HEK293T (cell line): ENCODE results near the gene KCNQ2.
A peak's percentile ranks its signal among the peaks of the same experiment; 100 is the strongest.

Experiments
- CTCF ChIA-PET: fragments of 350-600 bp; formaldehyde crosslinking; extraction: SDS; loops from one replicate; lab custom pipeline; 2021; ENCODE audit warnings: antibody characterized with exemption, inconsistent platforms; lab: Yijun Ruan, JAX
- POLR2A ChIA-PET: fragments of 350-600 bp; formaldehyde crosslinking; extraction: SDS; loops from one replicate; lab custom pipeline; 2020; ENCODE audit warnings: antibody characterized with exemption, inconsistent platforms; lab: Yijun Ruan, JAX
- DNase-seq: peaks from one replicate; pipeline ENCODE4 v3.0.0; 2012; ENCODE audit warnings: mixed read lengths; ENCODE audit errors: extremely low spot score
- ARNT ChIP-seq: fragments of 450-650 bp; IDR thresholded peaks from 2 replicates; pipeline ENCODE4 v1.6.1; 2017; ENCODE audit warnings: mild to moderate bottlenecking
- BHLHE40 ChIP-seq: fragments of 450-650 bp; IDR thresholded peaks from 2 replicates; pipeline ENCODE4 v1.6.1; 2016; ENCODE audit warnings: mild to moderate bottlenecking, moderate library complexity, borderline replicate concordance
- CTBP1 ChIP-seq: fragments of 450-650 bp; IDR thresholded peaks from 2 replicates; pipeline ENCODE4 v1.6.1; 2016; ENCODE audit warnings: borderline replicate concordance
- ELF4 ChIP-seq: fragments of 450-650 bp; IDR thresholded peaks from 2 replicates; pipeline ENCODE4 v1.6.1; 2017; ENCODE audit warnings: antibody characterized with exemption
- FOXA1 ChIP-seq: fragments of 450-650 bp; IDR thresholded peaks from 2 replicates; pipeline ENCODE4 v1.6.1; 2016; ENCODE audit warnings: mild to moderate bottlenecking
- FOXK2 ChIP-seq: fragments of 450-650 bp; IDR thresholded peaks from 2 replicates; pipeline ENCODE4 v1.6.1; 2016; ENCODE audit warnings: mild to moderate bottlenecking
- FOXM1 ChIP-seq: fragments of 450-650 bp; IDR thresholded peaks from 2 replicates; pipeline ENCODE4 v1.6.1; 2017; ENCODE audit warnings: mild to moderate bottlenecking, borderline replicate concordance
- HDGF ChIP-seq: fragments of 450-650 bp; IDR thresholded peaks from 2 replicates; pipeline ENCODE4 v1.6.1; 2017; ENCODE audit warnings: antibody characterized with exemption, borderline replicate concordance
- L3MBTL2 ChIP-seq: fragments of 450-650 bp; conservative IDR thresholded peaks from 2 replicates; pipeline ENCODE4 v1.6.1; 2016; ENCODE audit warnings: mild to moderate bottlenecking
- LEF1 ChIP-seq: fragments of 450-650 bp; IDR thresholded peaks from 2 replicates; pipeline ENCODE4 v1.6.1; 2017; ENCODE audit warnings: mild to moderate bottlenecking, borderline replicate concordance
- NFRKB ChIP-seq: fragments of 450-650 bp; IDR thresholded peaks from 2 replicates; pipeline ENCODE4 v1.6.1; 2016; ENCODE audit warnings: mild to moderate bottlenecking, moderate library complexity
- SP1 ChIP-seq: fragments of 450-650 bp; IDR thresholded peaks from 2 replicates; pipeline ENCODE4 v1.6.1; 2017
- SUZ12 ChIP-seq: fragments of 450-650 bp; IDR thresholded peaks from 2 replicates; pipeline ENCODE4 v1.6.1; 2016; ENCODE audit warnings: mild to moderate bottlenecking
- TARDBP ChIP-seq: fragments of 450-650 bp; IDR thresholded peaks from 2 replicates; pipeline ENCODE4 v1.6.1; 2016
- ZNF384 ChIP-seq: fragments of 450-650 bp; IDR thresholded peaks from 2 replicates; pipeline ENCODE4 v1.6.1; 2016
- TF ChIP-seq, protein P1 (sequence below): fragments of 450-650 bp; IDR thresholded peaks from 2 replicates; pipeline ENCODE4 v1.6.1; 2016

The KCNQ2 gene

DNA sequence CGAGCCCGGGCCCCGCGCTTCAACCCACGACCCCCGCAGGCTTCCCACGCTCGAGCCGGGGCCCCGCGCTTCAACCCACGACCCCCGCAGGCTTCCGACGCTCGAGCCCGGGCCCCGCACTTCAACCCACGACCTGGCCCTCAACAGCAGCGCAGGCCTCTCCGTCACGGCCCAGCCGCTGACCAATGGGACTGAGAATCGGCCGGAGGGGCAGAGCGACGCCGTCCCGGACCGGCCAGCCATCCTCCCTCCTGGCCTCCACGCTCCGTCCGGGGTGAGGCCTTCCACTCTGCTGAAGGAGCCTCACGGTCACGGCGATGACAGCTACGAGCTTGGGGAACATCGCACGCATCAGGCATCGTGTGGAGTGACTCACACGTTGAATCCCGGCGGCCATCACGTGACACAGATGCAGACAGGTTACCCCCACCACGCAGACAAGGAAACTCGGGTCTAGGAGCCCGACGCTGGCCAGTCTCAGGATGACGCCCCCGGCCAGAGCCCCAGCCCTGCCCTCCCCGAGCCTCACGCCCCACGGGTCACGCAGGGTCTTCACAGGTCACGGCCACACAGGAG, 6.1 kb downstream of the KCNQ2 start:
- TF ChIP-seq ZNF384 (no peak), LEF1 (no peak), TARDBP (no peak), NFRKB (no peak), L3MBTL2 (no peak), FOXA1 (no peak), SP1 (no peak), HDGF (no peak), FOXM1 (no peak), FOXK2 (no peak), SUZ12 (no peak), BHLHE40 (no peak)
- TF ChIP-seq, protein P1, sequence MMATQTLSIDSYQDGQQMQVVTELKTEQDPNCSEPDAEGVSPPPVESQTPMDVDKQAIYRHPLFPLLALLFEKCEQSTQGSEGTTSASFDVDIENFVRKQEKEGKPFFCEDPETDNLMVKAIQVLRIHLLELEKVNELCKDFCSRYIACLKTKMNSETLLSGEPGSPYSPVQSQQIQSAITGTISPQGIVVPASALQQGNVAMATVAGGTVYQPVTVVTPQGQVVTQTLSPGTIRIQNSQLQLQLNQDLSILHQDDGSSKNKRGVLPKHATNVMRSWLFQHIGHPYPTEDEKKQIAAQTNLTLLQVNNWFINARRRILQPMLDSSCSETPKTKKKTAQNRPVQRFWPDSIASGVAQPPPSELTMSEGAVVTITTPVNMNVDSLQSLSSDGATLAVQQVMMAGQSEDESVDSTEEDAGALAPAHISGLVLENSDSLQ: no peak
- POLR2A ChIA-PET: no interaction called here
- no peak for DNase-seq
- CTCF ChIA-PET: no interaction called here

DNA sequence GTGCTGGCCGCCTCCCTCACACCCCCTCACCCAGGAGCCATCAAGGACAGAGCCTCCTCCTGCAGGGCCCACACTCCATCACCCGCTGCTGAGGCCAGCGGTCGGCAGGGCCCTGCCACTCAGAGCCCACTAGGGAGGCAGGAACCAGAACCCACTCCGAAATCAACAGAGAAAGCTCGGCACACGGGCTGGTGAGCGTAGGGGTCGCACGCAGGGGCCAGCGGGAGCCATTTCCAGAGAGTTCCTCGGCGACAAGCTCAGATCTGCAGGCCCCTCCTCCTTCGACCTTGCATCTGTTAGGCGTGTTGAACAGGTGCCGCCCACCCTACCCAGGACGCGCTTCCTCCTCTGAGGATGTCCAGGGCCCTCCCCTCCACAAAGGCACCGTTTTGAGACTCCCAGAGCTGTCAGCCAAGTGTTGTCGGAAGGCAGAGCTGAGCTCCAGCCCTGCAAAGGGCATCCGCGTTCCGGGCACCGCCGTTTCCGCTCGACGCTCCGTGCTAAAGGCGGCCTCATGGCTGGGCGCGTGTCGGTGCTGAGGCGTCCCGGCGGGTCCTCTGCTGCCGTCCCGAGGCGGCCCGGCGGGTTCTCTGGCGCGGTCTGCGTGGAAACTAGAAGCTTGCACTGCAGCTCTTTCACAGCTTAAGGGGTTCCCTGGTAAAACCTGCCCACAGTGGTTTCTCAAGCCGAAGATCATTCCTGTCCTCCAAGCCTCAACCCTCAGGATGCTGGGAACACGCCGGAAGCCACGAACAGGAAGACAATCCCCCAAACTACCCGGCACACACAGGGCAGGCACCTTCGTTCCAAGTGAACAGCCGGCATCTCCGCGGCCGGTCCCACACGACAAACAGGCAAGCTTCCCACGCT, 6.8 kb downstream of the KCNQ2 start:
- CTCF ChIA-PET: interaction anchor here (0.9 kb wide), 1 partner anchor 31 kb away, joined by 3 read pairs; no protein-coding TSS in a partner anchor
- DNase-seq: no peak
- POLR2A ChIA-PET: no interaction called here
- TF ChIP-seq SP1: no peak
- TF ChIP-seq ZNF384: no peak
- TF ChIP-seq CTBP1: no peak
- no peak for TF ChIP-seq L3MBTL2
- TF ChIP-seq FOXK2: no peak

DNA sequence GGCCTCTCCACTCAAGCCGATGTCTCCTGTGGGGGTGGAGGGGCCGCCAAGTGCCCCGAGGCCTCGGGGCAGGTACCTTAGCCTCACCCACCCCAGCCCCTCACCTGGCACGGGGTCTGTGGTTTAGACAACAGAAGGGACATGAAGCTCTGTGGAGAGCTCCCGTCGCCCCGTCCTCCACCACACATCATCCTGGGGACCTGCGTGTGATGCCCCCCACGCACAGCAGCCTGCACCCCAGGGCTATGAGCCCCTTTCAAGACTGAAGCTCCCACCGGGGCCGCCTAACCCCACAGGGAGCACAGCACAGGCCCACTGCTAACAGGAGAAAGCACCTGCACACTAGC, 8.2 kb downstream of the KCNQ2 start:
- ChIA-PET POLR2A (interaction anchor here (1.1 kb wide), 1 partner anchor 33 kb away, joined by 3 read pairs; no protein-coding TSS in a partner anchor), CTCF (no interaction called here)
- TF ChIP-seq SUZ12: no peak
- no peak for TF ChIP-seq NFRKB
- no peak for DNase-seq

DNA sequence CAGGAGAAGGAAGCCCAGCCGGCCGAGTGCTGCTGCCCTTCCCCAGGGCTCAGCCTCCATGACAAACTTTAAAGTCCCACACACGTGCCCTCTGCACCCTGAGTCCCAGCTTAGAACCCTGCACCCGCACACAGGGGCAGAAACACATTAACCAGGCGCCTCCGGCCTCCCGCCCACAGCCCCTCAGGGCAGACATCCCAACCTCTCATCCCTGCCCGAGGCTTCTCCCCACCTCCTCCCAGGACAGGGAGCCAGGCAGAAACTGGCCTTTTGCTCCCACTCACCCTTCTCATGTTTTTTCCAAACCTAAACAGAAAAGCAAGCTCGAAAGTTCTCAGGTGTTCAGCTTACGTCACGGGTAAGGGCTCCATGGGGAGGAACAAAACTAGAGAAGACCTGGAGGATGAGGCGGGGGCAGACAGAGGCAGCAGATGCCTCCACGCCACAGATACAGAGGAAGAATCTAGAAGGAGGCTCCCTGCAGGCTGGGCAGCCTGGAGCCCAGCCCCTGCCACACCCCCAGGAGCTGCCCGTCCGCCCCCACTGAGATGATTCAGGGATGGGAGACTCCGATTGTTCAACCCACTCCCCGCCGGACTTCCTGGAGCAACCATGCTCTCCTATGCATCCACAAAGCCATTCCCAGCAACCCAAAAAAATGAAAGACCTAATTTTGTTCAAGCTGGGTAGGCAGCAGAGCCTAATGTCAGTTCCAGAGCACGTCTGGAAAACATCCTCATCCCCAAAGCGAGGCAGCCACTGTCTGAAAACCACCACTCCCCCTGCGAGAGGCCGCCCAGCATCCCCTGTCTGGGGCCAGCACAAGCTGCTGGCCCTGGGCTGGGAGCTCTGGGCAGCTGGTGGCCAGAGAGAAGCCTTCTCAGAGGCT, 8.8 kb downstream of the KCNQ2 start:
- ChIA-PET CTCF (no interaction called here), POLR2A (interaction anchor here (1.1 kb wide), 1 partner anchor 33 kb away, joined by 3 read pairs; no protein-coding TSS in a partner anchor)
- TF ChIP-seq ZNF384: no peak
- no peak for TF ChIP-seq SP1
- TF ChIP-seq FOXM1: no peak
- no peak for TF ChIP-seq ARNT
- no peak for TF ChIP-seq CTBP1
- TF ChIP-seq FOXK2: no peak
- TF ChIP-seq ELF4: no peak
- TF ChIP-seq LEF1: no peak
- no peak for TF ChIP-seq FOXA1
- TF ChIP-seq SUZ12: no peak
- no peak for TF ChIP-seq TARDBP
- TF ChIP-seq, protein P1: no peak
- DNase-seq: no peak

DNA sequence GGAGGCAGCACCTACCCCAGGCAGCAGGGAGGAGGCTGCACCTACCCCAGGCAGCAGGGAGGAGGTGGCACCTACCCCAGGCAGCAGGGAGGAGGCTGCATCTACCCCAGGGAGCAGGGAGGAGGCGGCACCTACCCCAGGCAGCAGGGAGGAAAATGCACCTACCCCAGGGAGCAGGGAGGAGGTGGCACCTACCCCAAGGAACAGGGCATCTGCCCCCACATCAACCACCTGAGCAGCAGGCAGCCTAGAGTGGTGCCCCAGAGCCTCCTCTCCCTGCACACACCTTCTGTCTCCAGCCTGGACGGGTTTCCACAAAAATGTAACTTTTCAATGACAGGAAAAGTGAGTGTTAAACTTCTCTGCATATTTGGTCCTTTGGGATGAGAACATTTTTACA, 10.2 kb downstream of the KCNQ2 start:
- CTCF ChIA-PET: no interaction called here
- no peak for TF ChIP-seq HDGF
- no peak for TF ChIP-seq BHLHE40
- no peak for TF ChIP-seq SP1
- no peak for TF ChIP-seq L3MBTL2
- TF ChIP-seq FOXK2: no peak
- TF ChIP-seq, protein P1: no peak
- no peak for TF ChIP-seq LEF1
- TF ChIP-seq SUZ12: no peak
- TF ChIP-seq NFRKB: no peak
- TF ChIP-seq ARNT: no peak
- no peak for TF ChIP-seq TARDBP
- TF ChIP-seq CTBP1: no peak
- no peak for DNase-seq
- POLR2A ChIA-PET: no interaction called here

DNA sequence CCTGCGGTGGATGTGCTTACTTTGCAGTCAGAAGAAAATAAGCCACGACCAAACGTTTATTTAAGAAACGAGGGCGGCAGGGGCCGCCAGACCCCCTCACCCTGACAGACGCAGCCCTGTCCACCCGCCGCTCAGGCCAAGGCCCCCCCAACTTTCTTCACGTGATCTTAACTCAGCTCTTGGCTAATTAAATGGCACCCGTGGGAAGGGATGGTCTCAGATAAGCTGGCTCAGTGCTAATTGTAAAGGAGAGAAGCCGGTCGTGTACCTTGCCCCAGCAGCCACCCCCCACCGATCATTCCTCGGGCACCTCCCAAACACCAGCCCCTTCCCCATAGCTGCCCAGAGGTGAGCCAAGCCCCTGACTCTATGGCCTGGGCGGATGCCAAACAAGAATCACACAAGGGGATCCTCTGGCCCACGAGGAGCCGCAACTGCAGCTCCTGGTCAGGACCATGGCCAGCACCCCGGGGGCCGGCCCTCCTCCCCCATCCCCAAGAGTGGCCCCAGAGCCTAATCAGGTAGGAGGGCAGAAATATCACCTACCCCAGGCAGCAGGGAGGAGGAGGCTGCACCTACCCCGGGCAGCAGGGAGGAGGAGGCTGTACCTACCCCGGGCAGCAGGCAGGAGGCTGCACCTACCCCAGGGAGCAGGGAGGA, 11.2 kb downstream of the KCNQ2 start:
- CTCF ChIA-PET: no interaction called here
- POLR2A ChIA-PET: no interaction called here
- peak; percentile 39 for DNase-seq
- no peak for TF ChIP-seq ZNF384
- TF ChIP-seq LEF1: no peak
- no peak for TF ChIP-seq BHLHE40
- TF ChIP-seq L3MBTL2: no peak
- TF ChIP-seq FOXK2: no peak
- TF ChIP-seq, protein P1: no peak
- TF ChIP-seq ARNT: no peak
- TF ChIP-seq CTBP1: no peak
- TF ChIP-seq FOXM1: no peak
